Transverse colon (tissue), 4 donors: ENCODE data around the gene RB1.

Source experiments
- EP300 ChIP-seq: sonication (generic); formaldehyde crosslinking; IDR thresholded peaks from one replicate; pipeline ENCODE4 v1.6.1; 2017; ENCODE audit warnings: antibody characterized with exemption, low read depth
- POLR2A ChIP-seq: fragments of 450-650 bp; IDR thresholded peaks from one replicate; pipeline ENCODE4 v1.6.1; 2016; ENCODE audit warnings: antibody characterized with exemption, mild to moderate bottlenecking, moderate library complexity
- POLR2AphosphoS5 ChIP-seq, 3 donors: sonication (generic); formaldehyde crosslinking; IDR thresholded peaks; one replicate each; pipeline ENCODE4 v1.6.1; 2016; ENCODE audit warnings: antibody characterized with exemption in 3 of 3
- TF ChIP-seq, protein P1 (sequence below), 5 experiments: fragments of 200-600 bp in 3 of 5; fragments of 450-650 bp in 2 of 5; sonication (generic) in 3 of 5; IDR thresholded peaks; 1 replicate in 2 of 5; 2 replicates in 3 of 5; pipeline ENCODE4 v1.5.1; 2016 to 2017; ENCODE audit warnings: antibody characterized with exemption in 5 of 5, inconsistent platforms in 3 of 5, mild to moderate bottlenecking in 2 of 5, moderate library complexity in 1 of 5

GRCh38 chr13:48265217-48265815 is 38.2 kb upstream of the RB1 start:
- TF ChIP-seq, protein P1, sequence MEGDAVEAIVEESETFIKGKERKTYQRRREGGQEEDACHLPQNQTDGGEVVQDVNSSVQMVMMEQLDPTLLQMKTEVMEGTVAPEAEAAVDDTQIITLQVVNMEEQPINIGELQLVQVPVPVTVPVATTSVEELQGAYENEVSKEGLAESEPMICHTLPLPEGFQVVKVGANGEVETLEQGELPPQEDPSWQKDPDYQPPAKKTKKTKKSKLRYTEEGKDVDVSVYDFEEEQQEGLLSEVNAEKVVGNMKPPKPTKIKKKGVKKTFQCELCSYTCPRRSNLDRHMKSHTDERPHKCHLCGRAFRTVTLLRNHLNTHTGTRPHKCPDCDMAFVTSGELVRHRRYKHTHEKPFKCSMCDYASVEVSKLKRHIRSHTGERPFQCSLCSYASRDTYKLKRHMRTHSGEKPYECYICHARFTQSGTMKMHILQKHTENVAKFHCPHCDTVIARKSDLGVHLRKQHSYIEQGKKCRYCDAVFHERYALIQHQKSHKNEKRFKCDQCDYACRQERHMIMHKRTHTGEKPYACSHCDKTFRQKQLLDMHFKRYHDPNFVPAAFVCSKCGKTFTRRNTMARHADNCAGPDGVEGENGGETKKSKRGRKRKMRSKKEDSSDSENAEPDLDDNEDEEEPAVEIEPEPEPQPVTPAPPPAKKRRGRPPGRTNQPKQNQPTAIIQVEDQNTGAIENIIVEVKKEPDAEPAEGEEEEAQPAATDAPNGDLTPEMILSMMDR (IDR thresholded peaks at IDR 0.05), result no peak
- no peak for TF ChIP-seq POLR2AphosphoS5 (IDR thresholded peaks at IDR 0.05)
- no peak for TF ChIP-seq POLR2A
- no peak for TF ChIP-seq EP300
